Measurements from ENCODE around the gene USP37.
A peak's percentile ranks its signal among the peaks of the same experiment; 100 is the strongest.
"Not testable (repeated sequence)": the region's sequence is repeated elsewhere in the genome, so short reads cannot be mapped to it uniquely, and the experiment has no call there.

The USP37 gene

DNA sequence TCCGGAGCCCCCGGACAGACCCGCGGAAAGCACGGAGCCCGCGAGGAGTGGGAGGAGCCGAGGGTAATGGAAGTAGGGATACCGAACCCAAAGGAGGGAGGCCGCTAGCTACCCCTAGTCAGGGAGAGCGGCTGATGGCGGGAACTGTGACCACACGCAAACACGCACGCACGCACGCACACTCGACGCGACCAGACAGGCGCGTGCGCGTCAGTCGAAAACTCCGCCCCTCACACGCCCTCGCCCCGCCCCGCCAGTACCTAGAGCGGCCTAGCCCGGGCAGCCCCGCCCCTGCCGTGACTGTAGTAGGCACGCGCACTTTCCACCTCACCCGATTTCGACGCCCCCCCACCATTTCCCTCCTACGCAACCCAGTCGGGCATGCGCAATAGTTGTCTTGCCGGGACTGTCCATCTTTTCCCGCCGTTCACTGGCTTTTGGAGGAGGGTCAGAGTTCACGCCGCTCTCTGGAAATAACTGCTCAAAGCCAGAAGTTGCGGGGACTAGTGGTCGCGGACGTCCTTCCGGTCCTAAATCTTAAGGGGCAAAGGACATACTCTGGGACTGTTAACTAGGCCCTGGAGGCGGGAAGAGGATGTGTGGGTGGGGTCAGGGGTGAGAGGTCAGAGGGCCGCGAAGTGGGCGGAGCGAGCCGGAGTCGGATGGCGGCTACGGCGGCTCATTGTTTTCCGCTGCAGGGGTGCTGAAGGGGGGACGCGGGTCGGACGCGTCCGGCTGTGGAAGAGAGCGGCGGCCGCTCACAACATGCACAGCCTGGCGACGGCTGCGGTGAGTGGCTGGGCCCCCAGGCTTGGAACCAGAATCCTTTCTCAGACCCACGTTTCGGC, at the start of gene USP37, which contains the start of gene CNOT9:
USP37 (minus strand) TSS at position 162 of the 848 bp plus-strand sequence. CDS start 9,698 bp downstream, outside the sequence.
CNOT9 (plus strand) TSS at position 650 of the 848 bp plus-strand sequence; CDS start at position 766, 116 bp downstream.
- peak; percentile 94 to 97 for DNase-seq

DNA sequence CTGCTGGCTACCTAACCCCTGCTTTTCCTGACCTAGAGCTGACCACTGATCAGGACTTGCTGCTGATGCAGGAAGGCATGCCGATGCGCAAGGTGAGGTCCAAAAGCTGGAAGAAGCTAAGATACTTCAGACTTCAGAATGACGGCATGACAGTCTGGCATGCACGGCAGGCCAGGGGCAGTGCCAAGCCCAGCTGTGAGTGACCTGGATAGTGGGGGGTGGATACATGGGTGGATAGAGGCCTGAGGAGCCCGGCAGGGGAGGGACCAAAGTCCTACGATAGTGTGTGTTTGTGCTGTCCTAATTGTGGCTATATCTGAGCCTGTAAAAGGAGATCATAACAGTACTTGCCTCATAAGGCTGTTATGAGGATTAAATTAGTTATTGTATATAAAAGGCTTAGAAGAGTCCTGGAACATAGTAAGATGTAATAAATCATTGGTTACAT, 47.7 kb upstream of the USP37 start:
- no peak for DNase-seq

DNA sequence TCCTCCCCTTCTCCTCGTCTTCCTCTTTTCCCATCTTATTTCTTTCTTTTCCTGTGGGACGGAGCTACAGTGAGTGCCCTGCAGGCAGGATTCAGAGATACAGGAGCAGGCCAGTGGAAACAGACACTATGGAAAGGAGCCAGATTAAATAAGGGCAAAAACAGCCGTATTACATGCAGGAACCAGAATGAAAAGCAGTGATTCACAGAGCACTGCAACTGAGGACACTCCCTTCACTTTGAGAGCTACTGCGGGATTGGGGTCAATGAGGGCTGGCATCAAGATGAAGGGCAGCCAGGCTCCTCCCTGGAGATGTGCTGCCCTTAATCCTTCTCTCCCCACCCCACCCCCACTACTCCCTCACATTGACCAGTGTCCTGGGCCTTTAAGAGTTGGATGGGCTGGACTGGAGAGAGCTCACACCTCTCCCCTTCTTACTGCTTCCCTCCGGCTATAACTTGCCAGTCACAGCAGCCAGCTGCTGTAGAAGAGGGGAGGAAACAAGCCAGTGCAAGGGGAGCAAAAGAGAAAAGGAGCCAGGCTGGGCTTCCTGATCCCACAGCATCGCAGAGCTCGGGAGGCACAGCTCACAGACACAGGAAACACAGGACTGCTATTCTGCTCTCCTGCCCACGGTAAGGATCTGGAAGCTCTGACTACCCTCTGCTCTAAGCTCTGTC, 39.4 kb upstream of the USP37 start, which contains the start of gene PLCD4:
PLCD4 (plus strand) TSS at position 464 of the 680 bp plus-strand sequence. CDS start 7,841 bp downstream, outside the sequence.
- no peak for DNase-seq

DNA sequence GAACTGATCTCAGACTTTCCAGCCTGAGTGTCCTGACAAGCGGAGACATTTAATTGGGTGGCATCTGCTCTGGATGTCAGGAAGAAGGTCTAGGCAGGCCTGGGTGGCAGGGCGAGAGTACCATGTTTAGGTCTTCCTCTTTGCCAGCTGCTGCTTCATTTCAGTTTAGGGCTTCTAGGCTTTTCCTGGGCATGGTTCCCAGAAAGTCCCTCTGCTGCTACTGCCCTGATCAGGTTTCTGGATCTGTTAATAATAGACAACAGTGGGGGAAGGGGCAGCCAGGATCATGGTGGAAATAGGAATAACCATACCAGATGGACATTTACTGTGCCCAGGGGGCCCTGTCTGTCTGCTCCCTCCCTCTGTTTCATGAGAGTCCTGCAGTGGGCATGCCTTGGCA, 37.3 kb upstream of the USP37 start:
- DNase-seq = no peak

DNA sequence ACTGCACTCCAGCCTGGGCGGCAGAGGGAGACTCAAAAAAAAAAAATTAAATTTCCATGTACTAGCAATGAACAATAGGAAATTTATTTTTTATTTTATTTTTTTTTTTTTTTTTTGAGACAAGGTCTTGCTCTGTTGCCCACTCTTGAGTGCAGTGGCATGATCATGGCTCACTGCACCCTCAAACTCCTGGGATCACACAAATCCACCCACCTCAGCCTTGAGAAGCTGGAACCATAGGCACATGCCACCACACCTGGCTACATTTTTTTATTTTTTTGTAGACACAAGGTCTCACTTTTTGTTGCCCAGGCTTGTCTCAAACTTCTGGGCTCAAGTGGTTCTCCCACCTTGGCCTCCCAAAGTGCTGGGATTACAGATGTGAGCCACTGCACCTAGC, 17.4 kb upstream of the USP37 start:
- no peak for DNase-seq

GRCh38 chr2:218583983-218584850, 16.1 kb upstream of the USP37 start:
- no peak for DNase-seq

DNA sequence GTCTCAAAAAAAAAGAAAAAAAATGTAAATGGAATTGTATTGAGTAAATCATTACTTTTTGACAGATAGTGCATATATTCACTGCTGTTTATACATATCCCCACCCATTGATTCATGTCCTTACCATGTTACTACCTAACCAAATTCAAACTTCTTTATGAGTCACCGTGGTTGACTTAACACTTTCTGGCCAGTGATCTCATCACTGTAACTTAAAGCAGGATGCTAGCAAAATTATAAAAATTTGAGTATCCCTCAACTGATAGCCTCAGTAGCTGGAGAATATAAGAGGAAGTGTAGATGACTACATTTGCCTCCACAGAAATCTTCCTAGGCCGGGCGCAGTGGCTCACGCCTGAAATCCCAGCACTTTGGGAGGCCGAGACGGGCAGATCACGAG, 13.9 kb upstream of the USP37 start:
- DNase-seq = no peak

GRCh38 chr2:218578272-218578877, 10.2 kb upstream of the USP37 start:
- no peak for DNase-seq

- no peak for DNase-seq
Measured at GRCh38 chr2:218577482-218578220, 9.5 kb upstream of the USP37 start.

- DNase-seq = no peak
Measured at GRCh38 chr2:218576854-218577253, 8.7 kb upstream of the USP37 start.

- DNase-seq = no peak
Measured at GRCh38 chr2:218570850-218571249, 2.7 kb upstream of the USP37 start.

DNA sequence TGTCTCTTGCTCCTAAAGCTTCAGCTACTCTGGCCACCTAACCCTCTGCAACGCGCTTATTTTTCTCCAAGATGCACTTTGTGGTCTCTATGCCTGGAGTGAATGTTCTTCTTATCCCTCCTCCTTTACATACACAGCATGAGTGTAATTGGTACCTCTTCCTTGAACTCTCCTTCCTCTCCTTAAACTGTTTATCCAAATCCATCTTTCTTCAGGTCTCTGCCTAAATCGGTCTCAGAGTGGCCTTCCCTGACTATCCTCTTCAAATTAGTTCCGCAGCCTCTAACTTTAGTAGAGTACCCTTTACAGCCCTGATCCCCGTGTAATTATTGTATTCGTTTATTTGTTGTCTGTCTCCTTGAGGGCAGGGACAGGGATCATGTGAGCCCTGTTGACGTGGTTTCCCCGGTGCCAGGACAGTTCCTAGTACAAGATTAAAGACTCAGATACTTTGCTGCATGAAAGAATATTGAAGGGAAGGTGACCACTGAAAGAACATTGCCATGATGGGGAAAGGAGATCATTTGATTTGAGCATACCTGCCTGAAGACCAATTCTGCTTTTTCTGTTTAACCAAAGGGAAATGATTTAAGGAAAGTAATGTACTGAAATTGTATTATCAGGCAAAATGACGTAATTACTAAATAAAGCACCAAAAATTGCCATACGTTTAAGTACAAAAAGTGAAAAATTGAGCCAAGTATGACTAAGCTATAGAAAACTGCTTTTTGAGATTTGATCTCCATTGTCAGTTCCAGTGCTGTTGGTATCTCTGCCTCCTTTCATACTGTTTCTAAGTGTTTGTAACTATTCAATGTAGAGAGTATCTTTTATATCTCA, 1.7 kb upstream of the USP37 start:
- DNase-seq = no peak

- peak in 1 of 2 experiments; percentile 18 for DNase-seq
Measured at GRCh38 chr2:218569038-218569431, 884 bp upstream of the USP37 start.

- no peak for DNase-seq
Measured at GRCh38 chr2:218567797-218568189, 358 bp downstream of the USP37 start.

- DNase-seq = peak; percentile 21 to 24
Measured at GRCh38 chr2:218566296-218566695, 1.9 kb downstream of the USP37 start.

DNA sequence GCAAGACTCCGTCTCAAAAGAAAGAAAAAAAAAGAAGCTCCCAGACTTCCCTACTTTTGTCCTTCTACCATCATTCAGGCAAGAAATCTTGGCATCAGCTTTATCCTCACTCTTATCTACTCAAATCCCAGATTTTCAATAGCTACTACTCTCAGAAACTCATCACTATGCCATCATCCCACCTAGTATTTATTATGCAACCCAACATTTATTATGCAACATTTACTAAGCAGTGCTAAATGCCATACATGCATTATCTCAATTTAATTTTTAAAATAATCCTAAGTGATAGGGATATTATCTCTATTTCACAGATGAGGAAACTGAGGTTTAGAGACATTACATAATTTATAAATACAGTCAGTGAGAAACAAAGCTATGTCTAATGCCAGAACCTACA, 4.1 kb downstream of the USP37 start:
- no peak for DNase-seq

DNA sequence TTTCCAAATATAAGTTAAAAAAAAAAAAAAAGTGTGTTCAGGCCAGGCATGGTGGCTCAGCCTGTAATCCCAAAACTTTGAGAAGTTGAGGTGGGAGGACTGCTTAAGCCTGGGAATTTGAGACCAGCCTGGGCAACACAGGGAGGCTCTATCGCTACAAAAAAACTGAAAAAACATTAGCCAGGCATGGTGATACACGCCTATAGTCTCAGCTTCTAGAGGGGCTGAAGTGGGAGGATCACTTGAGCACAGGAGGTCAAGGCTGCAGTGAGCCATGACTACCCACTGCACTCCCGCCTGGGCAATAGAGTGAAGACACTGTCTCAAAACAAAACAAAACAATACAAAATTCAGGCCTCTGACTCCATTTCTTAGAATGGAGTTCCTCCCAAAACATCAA, 9.2 kb downstream of the USP37 start:
- no peak for DNase-seq

- DNase-seq = no peak
Measured at GRCh38 chr2:218557941-218558340, 10.2 kb downstream of the USP37 start.

DNA sequence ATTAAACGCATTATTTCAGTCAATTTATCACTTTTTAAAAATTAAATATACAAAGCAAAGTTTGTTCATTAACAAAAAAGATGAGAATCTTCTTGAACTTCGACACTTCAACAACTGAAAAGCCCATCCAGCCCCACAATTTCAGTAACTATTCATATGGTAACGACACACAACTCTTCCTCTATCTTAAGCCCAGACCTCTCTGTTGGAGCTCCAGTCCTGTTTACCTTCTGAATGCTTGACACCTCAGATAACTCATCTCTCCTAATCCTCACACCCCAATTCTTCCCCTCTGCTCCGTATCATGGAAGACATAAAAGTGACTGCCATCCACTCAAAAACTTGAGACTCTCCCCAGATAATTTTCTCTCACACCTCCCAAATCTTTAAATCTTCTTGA, 12.6 kb downstream of the USP37 start:
- no peak for DNase-seq

- DNase-seq = not testable (repeated sequence)
Measured at GRCh38 chr2:218554225-218554624, 13.9 kb downstream of the USP37 start.

GRCh38 chr2:218547978-218548377, 20.2 kb downstream of the USP37 start:
- DNase-seq = no peak
